Stimulated activated naive CD4-positive, alpha-beta T cell treated with Interleukin-2 at 50 U/mL for 16 hours (primary cell): ENCODE data around the gene FAM131C.
"Not testable (repeated sequence)": the region's sequence is repeated elsewhere in the genome, so short reads cannot be mapped to it uniquely, and the experiment has no call there.

ENCODE experiments used
- DNase-seq: peaks from one replicate; lab custom pipeline; 2025; lab: John Stamatoyannopoulos, UW

FAM131C gene

GRCh38 chr1:16076865-16077238 lies 3.4 kb upstream of the FAM131C start:
- DNase-seq, result no peak

- DNase-seq, result no peak
Measured at GRCh38 chr1:16076031-16076864, 2.8 kb upstream of the FAM131C start.

GRCh38 chr1:16075337-16076030 lies 2.0 kb upstream of the FAM131C start:
- no peak for DNase-seq

- no peak for DNase-seq
Measured at GRCh38 chr1:16074217-16074616, 766 bp upstream of the FAM131C start.

GRCh38 chr1:16072616-16073484 lies 601 bp downstream of the FAM131C start:
- no peak for DNase-seq

- DNase-seq, result no peak
Measured at GRCh38 chr1:16072095-16072494, 1.4 kb downstream of the FAM131C start.

GRCh38 chr1:16071614-16072013 lies 1.8 kb downstream of the FAM131C start:
- DNase-seq, result no peak

- no peak for DNase-seq
Measured at GRCh38 chr1:16070640-16071355, 2.7 kb downstream of the FAM131C start.

GRCh38 chr1:16068356-16069270 lies 4.8 kb downstream of the FAM131C start:
- DNase-seq, result no peak

GRCh38 chr1:16067933-16068332 lies 5.5 kb downstream of the FAM131C start:
- DNase-seq, result no peak

- no peak for DNase-seq
Measured at GRCh38 chr1:16067127-16067768, 6.2 kb downstream of the FAM131C start.

- DNase-seq, result no peak
Measured at GRCh38 chr1:16066245-16066644, 7.2 kb downstream of the FAM131C start.

- no peak for DNase-seq
Measured at GRCh38 chr1:16065269-16065576, 8.2 kb downstream of the FAM131C start.

- no peak for DNase-seq
Measured at GRCh38 chr1:16064536-16065268, 8.7 kb downstream of the FAM131C start.

GRCh38 chr1:16063921-16064320 lies 9.5 kb downstream of the FAM131C start:
- no peak for DNase-seq

- no peak for DNase-seq
Measured at GRCh38 chr1:16063226-16063829, 10.1 kb downstream of the FAM131C start.

GRCh38 chr1:16062687-16063075 lies 10.8 kb downstream of the FAM131C start:
- not testable (repeated sequence) for DNase-seq

GRCh38 chr1:16061989-16062686 lies 11.3 kb downstream of the FAM131C start:
- DNase-seq, result not testable (repeated sequence)

- no peak for DNase-seq
Measured at GRCh38 chr1:16061266-16061665, 12.2 kb downstream of the FAM131C start.
